H1 (cell line): ENCODE results near the gene ANKMY2. TPM values are rescaled to one million over a fixed set of nuclear protein-coding genes. Genes with fewer than 3 reads are reported as not detected.

ENCODE experiments used
- CTCF ChIA-PET: fragments of 300-600 bp; sonication (Branson Sonifier 250); formaldehyde crosslinking; loops from one replicate; lab custom pipeline; 2021; ENCODE audit not compliant: partially characterized antibody; lab: Charles Lee
- POLR2A ChIA-PET: fragments of 300-600 bp; sonication (Branson Sonifier 250); formaldehyde crosslinking; loops from one replicate; lab custom pipeline; 2021; ENCODE audit warnings: inconsistent platforms; ENCODE audit not compliant: partially characterized antibody; lab: Charles Lee
- DNase-seq, 2 experiments: peaks; one replicate each; pipeline versions ENCODE4 v3.0.0 to v3.0.0-alpha.2; 2010 to 2022; ENCODE audit warnings: low spot score in 2 of 2, low read depth in 1 of 2, mixed read lengths in 1 of 2
- FAIRE-seq: peaks from 2 replicates; lab custom pipeline; 2011; peaks lifted over from hg19 to GRCh38; lab: Jason Lieb, UNC
- H2AFZ ChIP-seq: 2 replicates; pipeline ENCODE4 v1.8.1; 2012; ENCODE audit warnings: low read length, inconsistent platforms
- H2AK5ac ChIP-seq: 2 replicates; pipeline ENCODE4 v1.6.1; 2013; ENCODE audit warnings: low read depth, low read length
- H2BK120ac ChIP-seq: replicated peaks from 2 replicates; pipeline ENCODE3; 2013; ENCODE audit warnings: low read depth, low read length, inconsistent platforms
- H2BK12ac ChIP-seq: 2 replicates; pipeline ENCODE4 v1.6.1; 2013; ENCODE audit warnings: low read depth, low read length
- H2BK15ac ChIP-seq: 2 replicates; pipeline ENCODE4 v1.6.1; 2013; ENCODE audit warnings: low read length
- H2BK20ac ChIP-seq: 2 replicates; pipeline ENCODE4 v1.6.1; 2013; ENCODE audit warnings: low read length
- H2BK5ac ChIP-seq: 2 replicates; pipeline ENCODE4 v1.6.1; 2013; ENCODE audit warnings: low read depth, low read length
- H3K14ac ChIP-seq: 2 replicates; pipeline ENCODE4 v1.6.1; 2013; ENCODE audit warnings: inconsistent platforms; ENCODE audit not compliant: insufficient read length
- H3K18ac ChIP-seq: 2 replicates; pipeline ENCODE4 v1.6.1; 2013; ENCODE audit warnings: low read length; ENCODE audit errors: extremely low read depth
- H3K23ac ChIP-seq: 2 replicates; pipeline ENCODE4 v1.6.1; 2013; ENCODE audit warnings: inconsistent platforms; ENCODE audit not compliant: insufficient read length
- H3K23me2 ChIP-seq: 2 replicates; pipeline ENCODE4 v1.6.1; 2013; ENCODE audit warnings: low read depth, low read length
- H3K27ac ChIP-seq: 2 replicates; pipeline ENCODE4 v1.6.1; 2011; ENCODE audit warnings: low read depth, low read length, inconsistent platforms
- H3K27me3 ChIP-seq, 4 experiments: replicated peaks in 1 of 4; 1 replicate in 1 of 4; 2 replicates in 3 of 4; pipeline versions ENCODE4 v1.6.1 to v1.8.1; 2011 to 2013; ENCODE audit warnings: low read length in 3 of 4, mild to moderate bottlenecking in 3 of 4, inconsistent platforms in 2 of 4, mixed read lengths in 2 of 4, moderate library complexity in 1 of 4; ENCODE audit not compliant: control insufficient read depth in 3 of 4, insufficient read depth in 3 of 4; ENCODE audit errors: extremely low read depth in 1 of 4
- H3K36me3 ChIP-seq, 4 experiments: 2 replicates each; pipeline versions ENCODE4 v1.6.1 to v1.8.1; 2011 to 2013; ENCODE audit warnings: mild to moderate bottlenecking in 4 of 4, low read length in 3 of 4, moderate library complexity in 2 of 4, control low read depth in 1 of 4, inconsistent platforms in 1 of 4; ENCODE audit not compliant: insufficient read depth in 4 of 4, control insufficient read depth in 2 of 4
- H3K4ac ChIP-seq: replicated peaks from 2 replicates; pipeline ENCODE3; 2013; ENCODE audit warnings: low read length, low read depth, mixed read lengths, inconsistent platforms; ENCODE audit not compliant: insufficient read length
- H3K4me1 ChIP-seq, 4 experiments: replicated peaks in 1 of 4; 1 replicate in 1 of 4; 2 replicates in 3 of 4; pipeline versions ENCODE4 v1.6.1 to v1.8.1; 2011 to 2013; ENCODE audit warnings: low read length in 3 of 4, inconsistent platforms in 2 of 4, mixed read lengths in 1 of 4; ENCODE audit not compliant: insufficient read depth in 4 of 4, control insufficient read depth in 3 of 4
- H3K4me2 ChIP-seq, 2 experiments: 2 replicates each; pipeline versions ENCODE4 v1.6.1 to v1.8.1; 2011 to 2013; ENCODE audit warnings: low read depth in 2 of 2, low read length in 2 of 2, control low read depth in 1 of 2, inconsistent platforms in 1 of 2, mild to moderate bottlenecking in 1 of 2; ENCODE audit not compliant: insufficient read depth in 1 of 2
- H3K4me3 ChIP-seq, 4 experiments: fragments of 200-600, 300-600 bp in 1 of 4; sonication (generic), shearing (Covaris generic), sonication (Bioruptor Twin) in 1 of 4; 2 replicates each; pipeline versions ENCODE4 v1.5.1 to v1.8.1; 2011 to 2016; ENCODE audit warnings: low read length in 4 of 4, low read depth in 3 of 4, control low read depth in 2 of 4, inconsistent platforms in 2 of 4, mild to moderate bottlenecking in 2 of 4, mixed read lengths in 1 of 4, moderate library complexity in 1 of 4; ENCODE audit not compliant: insufficient read depth in 2 of 4; ENCODE audit errors: extremely low read depth in 1 of 4
- H3K56ac ChIP-seq: replicated peaks from 2 replicates; pipeline ENCODE3; 2013; ENCODE audit warnings: low read depth, mild to moderate bottlenecking, mixed read lengths, low read length, inconsistent platforms; ENCODE audit not compliant: insufficient read length
- H3K79me1 ChIP-seq: 2 replicates; pipeline ENCODE4 v1.6.1; 2013; ENCODE audit warnings: low read depth, low read length, control low read depth
- H3K79me2 ChIP-seq, 2 experiments: 2 replicates each; pipeline versions ENCODE4 v1.6.1 to v1.8.1; 2012 to 2013; ENCODE audit warnings: low read length in 2 of 2, mild to moderate bottlenecking in 2 of 2, inconsistent platforms in 1 of 2; ENCODE audit not compliant: insufficient read depth in 2 of 2, control insufficient read depth in 1 of 2
- H3K9ac ChIP-seq, 4 experiments: replicated peaks in 1 of 4; 1 replicate in 1 of 4; 2 replicates in 3 of 4; pipeline versions ENCODE4 v1.6.1 to v1.8.1; 2011 to 2013; ENCODE audit warnings: low read depth in 3 of 4, low read length in 3 of 4, control low read depth in 2 of 4, mild to moderate bottlenecking in 2 of 4, moderate library complexity in 2 of 4, inconsistent platforms in 1 of 4; ENCODE audit errors: extremely low read depth in 1 of 4
- H3K9me3 ChIP-seq, 2 experiments: 2 replicates each; pipeline versions ENCODE4 v1.6.1 to v1.8.1; 2012 to 2013; ENCODE audit warnings: mild to moderate bottlenecking in 2 of 2, moderate library complexity in 2 of 2, control low read depth in 1 of 2, inconsistent platforms in 1 of 2, low read depth in 1 of 2, low read length in 1 of 2, mixed read lengths in 1 of 2; ENCODE audit not compliant: insufficient read depth in 2 of 2
- H4K20me1 ChIP-seq, 2 experiments: replicated peaks in 1 of 2; 2 replicates each; pipeline versions ENCODE3 to v1.8.1; 2011 to 2013; ENCODE audit warnings: inconsistent platforms in 2 of 2, low read length in 2 of 2, mild to moderate bottlenecking in 1 of 2; ENCODE audit not compliant: insufficient read depth in 2 of 2, control insufficient read depth in 1 of 2
- H4K5ac ChIP-seq: 2 replicates; pipeline ENCODE4 v1.6.1; 2013; ENCODE audit warnings: low read length, low read depth, mixed read lengths, inconsistent platforms; ENCODE audit not compliant: insufficient read length
- H4K8ac ChIP-seq: 2 replicates; pipeline ENCODE4 v1.8.0; 2013; ENCODE audit warnings: mild to moderate bottlenecking, moderate library complexity, low read length, inconsistent platforms; ENCODE audit not compliant: insufficient read depth; ENCODE audit errors: extremely low read depth
- H4K91ac ChIP-seq: replicated peaks from 2 replicates; pipeline ENCODE3; 2013; ENCODE audit warnings: low read length, mixed read lengths, inconsistent platforms; ENCODE audit not compliant: insufficient read length
- BRCA1 ChIP-seq: IDR thresholded peaks from 2 replicates; pipeline ENCODE4 v1.6.1; 2012; ENCODE audit warnings: low read depth, low read length, improper control_type of control experiment
- CREB1 ChIP-seq: IDR thresholded peaks from 2 replicates; pipeline ENCODE4 v1.6.1; 2012; ENCODE audit warnings: inconsistent platforms
- CTBP2 ChIP-seq: IDR thresholded peaks from 2 replicates; pipeline ENCODE4 v1.7.0; 2011; ENCODE audit warnings: borderline replicate concordance, mild to moderate bottlenecking, moderate library complexity, mixed read lengths, low read length; ENCODE audit not compliant: insufficient read depth, insufficient read length
- EGR1 ChIP-seq: IDR thresholded peaks from 2 replicates; pipeline ENCODE4 v1.6.1; 2011; ENCODE audit warnings: low read depth, low read length, borderline replicate concordance
- GTF2F1 ChIP-seq: IDR thresholded peaks from 2 replicates; pipeline ENCODE4 v1.6.1; 2012; ENCODE audit warnings: low read depth, low read length, improper control_type of control experiment, borderline replicate concordance
- KDM1A ChIP-seq: fragments of 200-600, 300-600 bp; sonication (generic); IDR thresholded peaks from 2 replicates; pipeline ENCODE4 v1.7.1; 2016; ENCODE audit warnings: mild to moderate bottlenecking, low read length, borderline replicate concordance
- KDM5A ChIP-seq: fragments of 200-600 bp; IDR thresholded peaks from 2 replicates; pipeline ENCODE4 v1.7.1; 2012; ENCODE audit warnings: mild to moderate bottlenecking, low read length, inconsistent platforms, mixed read lengths
- NRF1 ChIP-seq: IDR thresholded peaks from 2 replicates; pipeline ENCODE4 v1.6.1; 2011; ENCODE audit warnings: mild to moderate bottlenecking, low read depth, low read length, improper control_type of control experiment
- RXRA ChIP-seq: IDR thresholded peaks from 2 replicates; pipeline ENCODE4 v1.6.1; 2011; ENCODE audit warnings: low read depth, mild to moderate bottlenecking, low read length, moderate library complexity; ENCODE audit not compliant: insufficient read depth
- SP2 ChIP-seq: IDR thresholded peaks from 2 replicates; pipeline ENCODE4 v1.6.1; 2012; ENCODE audit warnings: mild to moderate bottlenecking, low read length, inconsistent platforms
- WGBS, 2 experiments: shearing (Covaris generic) in 1 of 2; methylation state at CpG; one replicate each; pipeline versions ENCODE4 v1.1.6 to v1.1.7; 2013 to 2015; ENCODE audit warnings: low lambda C conversion rate in 2 of 2, mixed read lengths in 2 of 2, inconsistent platforms in 1 of 2, low coverage in 1 of 2, missing lambda C conversion rate in 1 of 2; ENCODE audit not compliant: insufficient replicate concordance in 2 of 2, insufficient coverage in 1 of 2, insufficient read length in 1 of 2; ENCODE audit errors: extremely low coverage in 1 of 2, missing lambda C conversion rate in 1 of 2; 5-methylcytosine and 5-hydroxymethylcytosine counted together
- polyA plus RNA-seq, 7 experiments: library from polyadenylated mRNA; depleted of rRNA in 3 of 7; stranded (reverse) in 5 of 7; unstranded in 2 of 7; fragments of >200 nt in 5 of 7; fragments of 200-250 nt in 2 of 7; gene quantifications; 1 replicate in 5 of 7; 2 replicates in 1 of 7; 4 replicates in 1 of 7; pipeline versions ENCODE4 v1.2.1 to v1.2.3, GENCODE V29; 2011 to 2013; ENCODE audit warnings: missing spikeins in 2 of 7, mixed read lengths in 2 of 7
- total RNA-seq: library from RNA; stranded (reverse); fragmentation: NEBNext Ultra II Directional; extraction: Animal tissue kit (Norgen Biotek cat#: 25700); gene quantifications from 2 replicates; pipeline ENCODE4 v1.2.1, GENCODE V29; 2021

The ANKMY2 gene
- total and polyA plus RNA-seq, 2 of the 8 experiments (the other 6 are each of a cell fraction or from before 2014, with no cell fraction given): 5.2 to 9.3 TPM

DNA sequence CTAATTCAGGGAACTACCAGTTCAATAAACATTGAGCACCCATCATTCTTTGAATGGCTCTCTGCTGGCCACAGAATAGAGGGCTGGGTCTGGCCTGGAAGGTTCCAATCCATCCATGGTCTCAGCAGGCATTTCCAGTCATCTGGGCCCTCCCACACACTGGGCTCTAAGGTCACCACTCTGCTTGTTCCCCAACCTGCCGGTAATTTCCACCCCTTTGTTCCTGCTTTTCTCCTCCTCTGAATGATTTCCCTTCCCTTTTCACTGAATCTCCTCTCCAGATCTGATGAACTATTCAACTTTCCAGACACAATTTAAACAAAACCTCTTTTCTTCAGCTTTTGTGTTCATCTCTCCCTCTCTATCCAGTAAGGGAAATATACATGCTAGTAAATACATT, 3.0 kb upstream of the ANKMY2 start:
- H2BK15ac ChIP-seq: no peak overlapping the region
- H3K27me3 ChIP-seq: no peaks in the 10 kb centered on the region
- ChIA-PET POLR2A (interaction anchor here (4.3 kb wide), 1 partner anchor 9 kb away, joined by 52 read pairs; no protein-coding TSS in a partner anchor), CTCF (no interaction called here)
- peak overlapping the region in 1 of 2 experiments; percentile 33; a peak in 3 of 4 replicates for H3K4me2 ChIP-seq
- no peak overlapping the region for H3K9ac ChIP-seq
- H3K18ac ChIP-seq: no peak overlapping the region
- no peak overlapping the region for H3K4ac ChIP-seq
- H4K5ac ChIP-seq: no peak overlapping the region
- H3K23me2 ChIP-seq: peaks cover 7% of the 10 kb centered on the region
- H3K36me3 ChIP-seq: no peaks in the 10 kb centered on the region
- H3K14ac ChIP-seq: no peak overlapping the region
- no peak overlapping the region for H3K23ac ChIP-seq
- peaks cover 15 to 79% of the 10 kb centered on the region in 2 experiments for H3K79me2 ChIP-seq
- DNase-seq: no peak
- H3K4me1 ChIP-seq: peaks cover 3 to 15% (median 6%) of the 10 kb centered on the region in 4 experiments; a peak in 4 of 7 replicates
- no peak overlapping the region for H4K8ac ChIP-seq
- H2AFZ ChIP-seq: no peak overlapping the region
- H2BK5ac ChIP-seq: no peak overlapping the region
- no peak overlapping the region for H4K91ac ChIP-seq
- H4K20me1 ChIP-seq: peaks cover 9 to 14% of the 10 kb centered on the region in 2 experiments
- H2BK12ac ChIP-seq: no peak overlapping the region
- H2AK5ac ChIP-seq: no peak overlapping the region
- H3K4me3 ChIP-seq: peak overlapping the region in 1 of 4 experiments; percentile 8; a peak in 1 of 8 replicates
- no peak overlapping the region for H3K27ac ChIP-seq
- H3K9me3 ChIP-seq: no peaks in the 10 kb centered on the region
- H2BK20ac ChIP-seq: no peak overlapping the region
- no peak overlapping the region for H2BK120ac ChIP-seq
- no peak overlapping the region for H3K56ac ChIP-seq
- FAIRE-seq: no peak
- H3K79me1 ChIP-seq: peaks cover 5% of the 10 kb centered on the region; the same call in 1 of the 2 replicates
- 70% methylated on average over 1 of the region's 1 CpG; no CpG with 5 or more reads in 1 of the 2 experiments for WGBS, 2 experiments
- no peak for TF ChIP-seq NRF1
- TF ChIP-seq RXRA: no peak
- TF ChIP-seq CREB1: no peak
- no peak for TF ChIP-seq EGR1
- TF ChIP-seq SP2: no peak
- no peak for TF ChIP-seq KDM1A
- TF ChIP-seq BRCA1: no peak
- TF ChIP-seq GTF2F1: no peak
- TF ChIP-seq CTBP2: no peak
- TF ChIP-seq KDM5A: no peak
